T-helper 1 cell (primary cell): ENCODE results near the gene CPSF3.
"Not testable (repeated sequence)": the region's sequence is repeated elsewhere in the genome, so short reads cannot be mapped to it uniquely, and the experiment has no call there.

Experiments used
- DNase-seq, 5 donors: peaks; one replicate each; pipeline ENCODE4 v3.0.0-alpha.2; 2012 to 2020

Gene CPSF3

DNA sequence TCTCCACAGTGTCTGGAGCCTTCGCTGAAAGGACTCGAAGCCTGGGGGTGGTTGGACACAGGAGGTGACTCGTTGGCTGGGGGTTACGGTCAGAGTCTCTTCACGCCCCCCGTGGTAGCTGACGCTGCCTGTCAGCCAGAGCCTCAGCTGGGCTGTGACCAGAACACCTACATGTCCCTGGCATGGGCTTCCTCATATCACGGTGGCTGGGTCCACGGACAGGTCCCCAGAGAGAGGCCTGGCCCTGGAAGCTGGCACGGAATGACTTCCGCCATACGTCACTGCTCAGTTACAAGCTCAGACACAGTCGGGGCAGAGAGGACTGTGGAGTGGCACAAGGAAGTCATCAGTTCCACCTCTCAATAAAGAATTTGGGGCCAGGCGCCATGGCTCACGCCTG is 28.6 kb upstream of the CPSF3 start:
- no peak for DNase-seq

GRCh38 chr2:9397201-9397600 is 26.3 kb upstream of the CPSF3 start:
- DNase-seq: no peak

- DNase-seq: not testable (repeated sequence)
Measured at GRCh38 chr2:9398251-9398650, 25.2 kb upstream of the CPSF3 start.

- DNase-seq: no peak
Measured at GRCh38 chr2:9398881-9399780, 24.3 kb upstream of the CPSF3 start.

DNA sequence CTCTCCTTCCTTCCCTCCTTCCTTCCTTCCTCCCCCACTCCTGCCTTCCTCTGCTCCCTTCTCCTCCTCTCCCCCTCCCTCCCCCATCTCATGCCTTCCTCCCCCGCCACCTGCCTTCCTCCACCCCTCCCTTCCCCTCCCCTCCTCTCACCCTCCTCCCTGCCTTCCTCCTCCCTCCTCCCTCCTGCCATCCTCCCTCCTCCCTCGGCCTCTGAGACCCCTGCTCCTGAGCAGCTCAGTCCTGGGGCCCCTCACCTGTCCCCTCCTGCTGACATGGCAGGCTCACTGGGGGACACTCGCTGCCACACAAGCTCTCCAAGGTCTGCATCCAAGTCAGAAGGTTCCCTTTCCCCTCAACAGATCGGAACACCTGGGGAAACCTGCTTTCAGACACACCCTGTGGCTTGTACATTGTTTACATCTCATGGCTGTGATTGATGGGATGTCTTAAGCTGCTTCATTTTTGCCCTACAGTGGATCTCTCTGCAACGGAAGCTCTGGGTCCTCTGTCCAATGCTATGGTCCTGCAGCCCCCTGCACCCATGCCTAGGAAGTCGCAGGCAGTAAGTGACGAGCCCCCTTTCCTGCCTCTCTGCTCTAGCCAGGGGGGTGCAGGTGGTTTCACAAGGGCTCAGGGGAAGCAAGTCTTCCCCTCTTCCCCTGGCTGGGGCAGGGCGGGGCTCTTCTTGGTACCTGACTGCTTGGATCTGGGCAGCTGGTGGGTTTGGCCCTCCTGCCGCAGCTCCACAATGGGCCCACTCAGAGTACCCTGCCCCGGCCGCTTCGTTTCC is 23.0 kb upstream of the CPSF3 start:
- DNase-seq: no peak

GRCh38 chr2:9401059-9401547 is 22.4 kb upstream of the CPSF3 start:
- no peak for DNase-seq

- no peak for DNase-seq
Measured at GRCh38 chr2:9401646-9402371, 21.6 kb upstream of the CPSF3 start.

DNA sequence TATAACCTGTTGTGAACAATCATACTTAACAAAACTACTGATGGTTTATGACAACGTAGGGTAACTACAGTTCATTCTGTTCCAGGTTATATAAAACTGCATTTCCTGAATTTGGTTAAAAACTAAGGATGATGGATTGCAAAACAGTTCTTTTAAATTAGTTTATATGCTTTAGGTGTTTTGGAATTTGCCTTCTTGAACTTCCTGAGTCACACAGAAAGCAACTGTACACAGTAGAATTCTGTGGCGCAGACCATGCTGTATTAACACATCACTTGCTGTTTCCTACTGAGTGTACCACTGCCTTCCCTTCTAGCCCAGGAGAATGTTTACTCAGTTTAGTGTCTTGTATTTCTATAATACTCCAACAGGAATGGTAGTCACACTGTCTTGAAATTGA is 19.5 kb upstream of the CPSF3 start:
- no peak for DNase-seq

DNA sequence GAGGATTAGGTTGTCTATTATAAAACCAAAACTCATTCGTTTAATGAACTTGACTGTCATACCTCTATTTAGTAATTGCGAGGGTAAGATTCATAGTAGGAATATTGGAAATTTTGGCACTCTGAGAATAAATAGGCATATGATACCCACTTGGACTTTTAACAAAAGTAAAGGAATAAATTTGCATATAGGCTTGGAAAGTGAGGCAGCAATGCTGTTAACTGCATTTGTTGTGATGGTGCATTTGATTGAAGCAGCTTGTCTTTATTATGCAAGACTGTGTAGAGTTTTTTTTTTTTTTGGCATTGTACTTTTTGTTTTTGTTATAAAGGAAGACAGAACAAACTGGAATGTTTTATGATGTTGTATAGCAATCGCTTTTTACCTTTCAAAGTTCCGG is 19.0 kb upstream of the CPSF3 start:
- no peak for DNase-seq

- DNase-seq: no peak
Measured at GRCh38 chr2:9405636-9406035, 17.8 kb upstream of the CPSF3 start.

GRCh38 chr2:9406529-9407362 is 16.7 kb upstream of the CPSF3 start:
- no peak for DNase-seq

GRCh38 chr2:9407363-9407811 is 16.1 kb upstream of the CPSF3 start:
- DNase-seq: no peak

DNA sequence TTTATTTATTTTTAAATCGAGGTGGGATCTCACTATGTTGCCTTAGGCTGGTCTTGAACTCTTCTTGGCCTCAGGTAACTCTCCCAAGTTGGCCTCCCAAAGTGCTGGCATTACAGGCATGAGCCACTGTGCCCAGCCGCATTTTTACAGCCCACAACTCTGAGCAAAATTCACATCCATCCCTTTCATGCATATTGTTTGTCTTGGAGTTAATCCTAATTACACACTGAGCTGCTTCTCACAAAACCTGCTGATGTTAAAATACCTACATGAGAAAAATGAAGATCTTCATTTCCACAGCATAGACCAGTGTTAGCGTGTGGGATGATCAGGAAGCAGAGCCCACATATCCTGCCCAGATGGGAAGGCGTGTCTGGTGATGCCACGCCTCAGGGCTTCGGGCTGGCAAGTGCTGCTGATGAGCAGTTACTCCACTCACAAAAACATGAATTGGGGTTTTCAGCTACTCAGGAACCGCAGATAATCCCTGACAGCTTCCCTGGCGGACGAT is 14.8 kb upstream of the CPSF3 start:
- DNase-seq: no peak

- DNase-seq: no peak
Measured at GRCh38 chr2:9410108-9410507, 13.3 kb upstream of the CPSF3 start.

DNA sequence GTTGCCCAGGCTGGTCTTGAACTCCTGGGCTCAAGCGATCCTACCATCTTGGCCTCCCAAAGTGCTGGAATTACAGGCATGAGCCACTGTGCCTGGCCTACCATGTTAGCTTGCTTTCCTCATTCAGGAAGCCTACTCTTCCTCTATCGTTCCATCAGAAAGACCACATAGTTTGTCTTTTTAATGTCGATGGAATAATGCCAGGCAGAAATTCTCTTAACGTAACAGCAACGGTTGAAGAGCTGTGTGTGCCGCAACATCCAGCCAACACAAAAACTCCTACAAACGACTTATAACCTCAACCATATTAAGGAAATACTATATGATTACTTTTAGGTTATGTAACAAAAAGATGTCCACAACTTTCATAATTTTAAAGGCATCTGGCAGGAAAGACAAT is 10.7 kb upstream of the CPSF3 start:
- DNase-seq: no peak

DNA sequence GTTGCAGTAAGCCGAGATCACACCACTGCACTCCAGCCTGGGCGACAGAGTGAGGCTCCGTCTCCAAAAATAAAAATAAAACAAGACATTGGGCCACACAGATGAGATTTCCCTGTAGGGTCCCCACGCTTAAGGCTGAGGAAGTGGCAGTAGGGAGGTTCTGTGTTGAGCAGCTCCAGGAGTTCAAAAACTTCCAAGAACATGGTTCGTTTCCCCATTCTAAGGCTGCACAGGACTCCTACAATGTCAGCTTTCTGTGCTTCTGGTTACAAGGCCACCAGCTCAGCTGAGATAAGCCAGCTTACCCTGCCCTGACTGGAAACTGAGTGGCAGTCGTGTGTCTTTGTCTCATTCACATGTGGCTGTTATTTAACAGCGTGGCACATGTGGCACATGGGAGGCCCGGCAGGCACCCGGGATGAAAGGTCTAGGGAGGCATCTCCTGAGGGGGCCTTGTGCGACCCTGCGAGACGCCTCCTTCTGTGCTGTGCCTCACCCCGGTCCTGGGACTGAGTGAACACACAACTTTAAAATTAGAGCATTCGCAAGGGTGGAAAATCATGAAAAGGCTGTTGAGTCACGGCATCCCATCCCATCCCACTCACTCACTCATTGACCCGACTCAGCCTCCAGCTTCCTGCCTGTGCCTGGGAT is 7.8 kb upstream of the CPSF3 start:
- no peak for DNase-seq

DNA sequence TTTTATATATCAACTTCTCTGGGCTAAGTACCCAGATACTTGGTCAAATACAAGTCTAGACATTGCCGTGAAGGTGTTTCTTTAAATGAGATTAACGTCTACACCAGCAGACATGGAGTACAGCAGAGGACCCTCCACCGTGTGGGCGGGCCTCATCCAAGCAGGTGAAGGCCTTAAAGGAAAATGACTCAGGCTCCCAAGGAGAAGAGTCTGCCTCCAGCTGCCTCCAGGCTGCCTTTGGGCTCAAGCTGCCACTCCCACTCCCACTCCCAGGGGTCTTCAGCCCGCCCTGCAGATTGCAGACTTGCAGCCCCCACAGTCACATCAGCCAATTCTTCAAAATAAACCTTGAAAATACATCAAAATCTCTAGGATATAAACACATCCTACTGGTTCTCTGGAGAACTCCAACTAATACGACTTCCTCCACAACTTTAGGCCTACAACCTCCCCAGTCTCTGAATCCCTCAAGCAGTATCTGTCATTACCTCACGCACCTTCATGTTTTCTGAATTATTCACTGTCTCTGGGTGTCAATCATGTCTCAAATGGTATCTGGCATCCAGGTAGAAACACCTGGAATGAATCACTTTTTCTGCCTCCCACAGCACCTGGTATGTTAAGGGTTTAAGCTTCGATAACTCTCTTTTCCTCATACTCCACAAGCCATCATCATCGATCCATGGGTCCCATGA is 7.0 kb upstream of the CPSF3 start:
- DNase-seq: no peak

GRCh38 chr2:9416962-9417316 is 6.5 kb upstream of the CPSF3 start:
- no peak for DNase-seq

GRCh38 chr2:9417725-9418124 is 5.7 kb upstream of the CPSF3 start:
- no peak for DNase-seq

DNA sequence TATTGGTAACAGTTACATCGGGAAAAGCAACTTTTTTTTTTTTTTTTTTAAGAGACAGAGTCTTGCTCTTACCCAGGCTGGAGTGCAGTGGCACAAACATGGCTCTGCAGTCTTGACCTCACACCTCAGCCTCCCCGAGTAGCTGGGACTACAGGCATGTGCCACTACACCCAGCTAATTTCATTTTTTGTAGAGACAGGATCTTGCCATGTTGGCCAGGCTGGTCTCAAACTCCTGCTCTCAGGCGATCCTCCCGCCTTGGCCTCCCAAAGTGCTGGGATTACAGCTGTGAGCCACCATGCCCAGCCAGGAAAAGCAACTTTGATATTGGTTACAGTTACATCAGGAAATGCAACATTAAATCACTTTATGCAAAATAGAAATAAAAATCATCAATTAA is 4.7 kb upstream of the CPSF3 start:
- no peak for DNase-seq

DNA sequence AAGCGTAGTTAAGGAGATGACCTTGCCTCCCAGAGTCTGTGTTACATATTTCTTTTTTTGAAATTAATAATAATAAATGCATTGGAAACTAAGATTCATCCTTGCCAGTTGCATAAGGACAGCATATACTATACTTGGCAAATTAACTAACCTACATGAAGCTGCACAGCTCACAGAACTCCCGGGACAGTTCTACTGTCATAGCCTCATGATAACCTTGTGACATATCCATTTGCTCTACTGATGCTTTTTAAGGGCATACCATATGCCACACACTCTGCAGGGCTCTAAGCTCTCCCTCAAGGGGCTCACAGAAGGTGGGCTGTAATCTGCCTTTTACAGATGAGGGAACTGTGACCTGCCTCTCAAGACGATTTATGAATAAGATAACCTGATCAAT is 3.9 kb upstream of the CPSF3 start:
- no peak for DNase-seq
